Measurements from ENCODE around the gene BCAR3. TPM values are rescaled to one million over a fixed set of nuclear protein-coding genes. Genes with fewer than 3 reads are reported as not detected.

BCAR3 gene
- total RNA-seq, 1 donor from 2014 or later, result 0.61 TPM

- no peak overlapping the region for H3K27ac Mint-ChIP-seq
- peaks cover 8% of the 10 kb centered on the region for H3K4me1 Mint-ChIP-seq
- intact Hi-C loops (cut with micrococcal nuclease), result no loop called here
- no peak for DNase-seq
- no peak overlapping the region for H3K4me3 Mint-ChIP-seq
- H3K9me3 Mint-ChIP-seq, result no peaks in the 10 kb centered on the region
- peaks cover 32% of the 10 kb centered on the region for H3K27me3 Mint-ChIP-seq
- H3K36me3 Mint-ChIP-seq (ENCODE audit: low read depth), result no peaks in the 10 kb centered on the region
These were observed 128.7 kb downstream of the BCAR3 start for GRCh38 chr1:93552741-93553455.

DNA sequence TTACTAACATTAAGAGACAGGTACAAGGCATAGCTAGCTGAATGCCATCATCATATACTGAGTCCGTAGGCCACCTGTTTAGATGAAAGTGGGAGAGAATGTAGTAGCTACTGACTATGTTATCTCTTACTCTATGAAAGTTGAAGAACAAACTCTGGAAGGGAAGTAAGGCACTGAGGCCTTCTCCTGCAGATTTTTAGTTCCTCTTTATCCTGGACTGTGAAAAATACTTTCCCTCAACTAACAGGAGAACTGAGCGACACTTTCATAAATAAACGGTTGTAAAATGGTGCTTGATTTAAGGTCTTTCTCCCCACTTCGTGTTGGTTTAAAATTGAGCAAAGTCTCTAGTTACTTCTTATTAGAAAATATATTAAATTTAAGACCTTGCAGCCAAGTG, 131.8 kb downstream of the BCAR3 start:
- H3K9me3 Mint-ChIP-seq, result no peaks in the 10 kb centered on the region
- no peak overlapping the region for H3K4me3 Mint-ChIP-seq
- DNase-seq, result no peak
- intact Hi-C loops (cut with micrococcal nuclease), result no loop called here
- H3K36me3 Mint-ChIP-seq (ENCODE audit: low read depth), result no peaks in the 10 kb centered on the region
- no peak overlapping the region for H3K27ac Mint-ChIP-seq
- H3K27me3 Mint-ChIP-seq, result peaks cover 30% of the 10 kb centered on the region
- H3K4me1 Mint-ChIP-seq, result peaks cover 2% of the 10 kb centered on the region

DNA sequence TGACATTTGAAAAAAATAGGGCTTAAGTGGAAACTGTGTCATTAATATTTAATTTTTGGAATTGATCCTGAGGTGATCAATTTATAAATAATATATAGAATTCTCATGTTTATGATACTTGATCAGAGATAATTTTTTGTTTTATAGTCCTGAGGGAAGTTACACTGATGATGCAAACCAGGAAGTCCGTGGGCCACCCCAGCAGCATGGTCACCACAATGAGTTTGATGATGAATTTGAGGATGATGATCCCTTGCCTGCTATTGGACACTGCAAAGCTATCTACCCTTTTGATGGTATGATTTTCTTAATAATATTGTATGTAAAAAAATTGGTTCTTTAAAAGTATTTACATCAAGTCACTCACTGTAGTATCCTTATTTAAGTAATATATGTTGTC, 132.5 kb downstream of the BCAR3 start:
- Mint-ChIP-seq H3K9me3 (no peaks in the 10 kb centered on the region), H3K27ac (no peak overlapping the region), H3K4me3 (no peak overlapping the region), H3K4me1 (no peaks in the 10 kb centered on the region), H3K27me3 (peaks cover 28% of the 10 kb centered on the region), H3K36me3 (ENCODE audit: low read depth) (no peaks in the 10 kb centered on the region)
- no peak for DNase-seq
- intact Hi-C loops (cut with micrococcal nuclease), result no loop called here

DNA sequence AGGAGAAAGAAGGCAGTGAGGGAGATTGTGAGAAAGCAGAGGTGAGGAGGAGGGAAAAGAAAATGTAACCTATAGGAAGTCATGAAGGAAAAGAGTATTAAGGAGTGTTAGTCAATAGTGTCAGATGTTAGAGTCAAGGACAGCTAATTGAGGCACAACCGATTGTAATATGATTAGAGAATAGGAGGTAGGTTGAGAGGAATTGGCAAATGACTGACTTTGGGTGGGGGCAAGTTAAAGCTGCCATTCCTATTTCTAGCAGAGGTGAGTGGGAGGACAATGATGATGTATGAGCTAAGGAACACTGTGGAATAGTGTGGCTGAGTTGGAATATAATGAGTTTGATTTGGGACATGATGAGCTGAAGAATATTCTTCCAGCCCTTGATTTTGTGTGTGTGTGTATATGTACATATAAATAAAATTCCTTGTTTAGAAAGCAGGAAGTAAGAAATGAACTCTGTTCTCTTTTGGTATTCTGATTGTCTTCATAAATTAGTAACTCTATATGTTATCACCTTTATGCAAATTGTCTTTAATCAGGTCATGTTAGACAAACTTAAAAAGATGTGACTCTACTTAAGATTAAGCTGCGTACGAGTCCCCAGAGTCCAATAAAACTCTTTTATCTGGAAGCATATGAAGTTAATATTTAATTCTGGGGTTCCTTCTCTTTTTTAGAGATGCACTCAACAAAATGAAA, 135.3 kb downstream of the BCAR3 start:
- H3K36me3 Mint-ChIP-seq (ENCODE audit: low read depth), result no peaks in the 10 kb centered on the region
- H3K27ac Mint-ChIP-seq, result no peak overlapping the region
- no peaks in the 10 kb centered on the region for H3K9me3 Mint-ChIP-seq
- peaks cover 12% of the 10 kb centered on the region for H3K27me3 Mint-ChIP-seq
- no peak for DNase-seq
- no peak overlapping the region for H3K4me3 Mint-ChIP-seq
- intact Hi-C loops (cut with micrococcal nuclease), result no loop called here
- no peaks in the 10 kb centered on the region for H3K4me1 Mint-ChIP-seq

GRCh38 chr1:93542398-93542797, 139.2 kb downstream of the BCAR3 start:
- Mint-ChIP-seq H3K9me3 (no peaks in the 10 kb centered on the region), H3K36me3 (ENCODE audit: low read depth) (no peaks in the 10 kb centered on the region), H3K4me3 (no peak overlapping the region), H3K27me3 (peaks cover 15% of the 10 kb centered on the region), H3K27ac (no peak overlapping the region), H3K4me1 (no peaks in the 10 kb centered on the region)
- intact Hi-C loops (cut with micrococcal nuclease), result no loop called here
- DNase-seq, result no peak

GRCh38 chr1:93541045-93541444, 140.6 kb downstream of the BCAR3 start:
- Mint-ChIP-seq H3K36me3 (ENCODE audit: low read depth) (no peaks in the 10 kb centered on the region), H3K4me1 (no peaks in the 10 kb centered on the region), H3K27me3 (peaks cover 14% of the 10 kb centered on the region), H3K27ac (no peak overlapping the region), H3K9me3 (no peaks in the 10 kb centered on the region), H3K4me3 (no peak overlapping the region)
- DNase-seq, result no peak
- intact Hi-C loops (cut with micrococcal nuclease), result no loop called here

DNA sequence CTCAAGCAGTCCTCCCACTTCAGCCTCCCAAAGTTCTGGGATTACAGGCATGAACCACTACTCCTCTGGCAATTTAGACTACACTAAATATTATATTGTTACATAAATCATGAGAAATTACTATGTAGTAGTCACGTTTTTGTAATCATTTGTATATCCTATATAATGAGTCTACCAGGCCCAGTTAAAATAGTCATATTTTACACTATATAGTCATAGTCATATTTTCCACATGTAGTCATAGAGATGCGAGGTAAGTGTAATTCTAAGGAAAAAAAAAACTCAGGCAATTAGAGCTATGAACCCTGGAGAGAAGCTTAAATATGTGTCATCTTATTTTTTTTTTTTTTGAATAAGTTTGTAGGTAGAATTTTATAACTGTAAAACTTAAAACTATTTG, 143.7 kb downstream of the BCAR3 start:
- H3K36me3 Mint-ChIP-seq (ENCODE audit: low read depth), result no peaks in the 10 kb centered on the region
- no peaks in the 10 kb centered on the region for H3K4me1 Mint-ChIP-seq
- DNase-seq, result no peak
- H3K27me3 Mint-ChIP-seq, result peaks cover 17% of the 10 kb centered on the region
- H3K9me3 Mint-ChIP-seq, result no peaks in the 10 kb centered on the region
- H3K4me3 Mint-ChIP-seq, result no peak overlapping the region
- H3K27ac Mint-ChIP-seq, result no peak overlapping the region
- intact Hi-C loops (cut with micrococcal nuclease), result no loop called here

DNA sequence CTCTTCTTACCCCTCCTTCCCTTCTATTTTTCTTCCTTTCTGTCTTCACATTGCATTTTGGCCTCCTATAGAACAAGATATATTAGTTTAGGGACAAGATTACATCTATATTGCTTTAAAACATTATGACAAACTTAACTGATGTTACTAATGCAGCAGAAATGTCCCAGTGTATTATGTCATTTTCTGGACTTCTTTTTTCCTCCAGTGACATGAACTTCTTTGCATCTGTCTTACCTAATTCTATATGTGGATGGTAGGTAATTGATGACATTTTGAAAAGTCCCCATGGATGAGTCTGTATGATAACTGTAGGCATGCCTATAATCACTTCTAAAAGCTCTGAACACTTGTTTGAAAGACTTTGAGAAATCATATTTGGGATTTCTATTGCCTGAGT, 144.2 kb downstream of the BCAR3 start:
- intact Hi-C loops (cut with micrococcal nuclease), result no loop called here
- no peak overlapping the region for H3K27ac Mint-ChIP-seq
- H3K4me3 Mint-ChIP-seq, result no peak overlapping the region
- no peaks in the 10 kb centered on the region for H3K9me3 Mint-ChIP-seq
- no peaks in the 10 kb centered on the region for H3K36me3 Mint-ChIP-seq (ENCODE audit: low read depth)
- no peak for DNase-seq
- no peaks in the 10 kb centered on the region for H3K4me1 Mint-ChIP-seq
- peaks cover 17% of the 10 kb centered on the region for H3K27me3 Mint-ChIP-seq

DNA sequence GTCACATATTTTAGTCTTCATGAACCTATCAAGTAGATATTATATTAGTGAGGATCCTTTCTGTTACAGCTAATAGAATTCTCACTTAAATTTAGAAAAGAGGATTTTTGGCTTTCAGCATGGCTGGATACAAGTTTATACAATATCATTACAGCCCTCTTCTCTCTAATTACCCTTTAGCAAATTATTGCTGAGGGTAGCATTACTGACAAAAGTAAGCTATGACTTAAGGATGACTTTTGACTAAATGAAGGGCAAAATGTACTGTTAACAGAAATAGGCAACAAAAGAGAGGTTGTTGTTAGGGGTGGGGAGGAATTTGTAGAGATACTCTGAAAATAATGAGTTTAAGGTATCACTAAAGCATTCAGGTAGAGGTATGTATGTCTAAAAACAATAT, 148.0 kb downstream of the BCAR3 start:
- H3K36me3 Mint-ChIP-seq (ENCODE audit: low read depth), result no peaks in the 10 kb centered on the region
- intact Hi-C loops (cut with micrococcal nuclease), result no loop called here
- no peak for DNase-seq
- no peak overlapping the region for H3K27ac Mint-ChIP-seq
- no peaks in the 10 kb centered on the region for H3K4me1 Mint-ChIP-seq
- H3K27me3 Mint-ChIP-seq, result peaks cover 12% of the 10 kb centered on the region
- no peak overlapping the region for H3K4me3 Mint-ChIP-seq
- H3K9me3 Mint-ChIP-seq, result no peaks in the 10 kb centered on the region

DNA sequence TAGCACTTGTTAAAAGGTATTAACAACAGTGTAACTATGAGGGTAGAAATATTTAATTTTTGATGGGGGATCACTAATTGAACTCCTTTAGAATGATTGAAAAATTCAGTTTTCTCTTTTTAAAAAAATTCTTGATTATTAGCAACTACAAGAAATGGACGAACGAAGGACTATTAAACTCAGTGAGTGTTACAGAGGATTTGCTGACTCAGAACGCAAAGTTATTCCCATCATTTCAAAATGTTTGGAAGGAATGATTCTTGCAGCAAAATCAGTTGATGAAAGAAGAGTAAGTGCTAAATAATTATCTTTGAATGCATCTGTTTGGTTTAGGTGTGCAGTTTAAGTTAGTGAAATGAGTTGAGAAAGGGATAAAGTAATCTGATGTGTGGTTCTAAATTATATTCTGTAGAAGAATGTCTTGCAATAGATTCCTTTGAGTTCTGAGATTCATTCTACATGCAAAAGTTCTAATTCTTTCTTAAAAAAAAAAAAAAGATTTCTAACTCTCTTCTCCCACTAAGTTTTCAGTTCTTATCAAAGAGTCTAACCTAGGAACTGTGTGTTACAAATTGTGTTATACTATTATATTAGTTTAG, 148.8 kb downstream of the BCAR3 start:
- no peak overlapping the region for H3K4me3 Mint-ChIP-seq
- H3K4me1 Mint-ChIP-seq, result no peaks in the 10 kb centered on the region
- intact Hi-C loops (cut with micrococcal nuclease), result no loop called here
- H3K27me3 Mint-ChIP-seq, result peaks cover 14% of the 10 kb centered on the region
- DNase-seq, result no peak
- H3K9me3 Mint-ChIP-seq, result no peaks in the 10 kb centered on the region
- H3K27ac Mint-ChIP-seq, result no peak overlapping the region
- H3K36me3 Mint-ChIP-seq (ENCODE audit: low read depth), result no peaks in the 10 kb centered on the region

GRCh38 chr1:93531193-93531592, 150.4 kb downstream of the BCAR3 start:
- no peak overlapping the region for H3K4me3 Mint-ChIP-seq

DNA sequence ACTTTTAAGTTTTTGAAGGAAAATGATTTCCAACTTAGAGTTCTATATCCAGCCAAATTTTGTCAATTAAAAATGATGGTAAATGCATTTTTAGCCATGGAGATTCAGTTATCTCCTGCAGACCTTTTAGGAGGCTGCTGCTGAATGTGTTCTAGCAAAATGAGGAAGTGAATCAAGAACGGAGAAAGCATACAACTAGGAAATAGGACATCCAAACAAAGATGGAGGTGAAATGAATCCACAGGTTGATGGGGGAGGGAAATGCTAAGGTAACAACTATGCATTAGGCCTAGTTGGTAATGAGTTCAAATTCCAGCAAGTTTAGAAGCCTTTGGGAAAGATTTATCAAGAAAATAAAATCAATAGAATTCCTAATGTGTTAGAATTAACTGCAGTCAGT, 153.2 kb downstream of the BCAR3 start:
- Mint-ChIP-seq H3K27ac (no peak overlapping the region), H3K27me3 (peaks cover 11% of the 10 kb centered on the region), H3K36me3 (ENCODE audit: low read depth) (no peaks in the 10 kb centered on the region), H3K9me3 (no peaks in the 10 kb centered on the region), H3K4me3 (no peak overlapping the region), H3K4me1 (no peaks in the 10 kb centered on the region)
- intact Hi-C loops (cut with micrococcal nuclease), result no loop called here
- DNase-seq, result no peak

More at GRCh38 chr1:93531193-93531592, 150.4 kb downstream of the BCAR3 start:
- H3K27ac Mint-ChIP-seq, result no peak overlapping the region
- H3K36me3 Mint-ChIP-seq (ENCODE audit: low read depth), result no peaks in the 10 kb centered on the region
- intact Hi-C loops (cut with micrococcal nuclease), result no loop called here
- no peaks in the 10 kb centered on the region for H3K4me1 Mint-ChIP-seq
- H3K27me3 Mint-ChIP-seq, result peaks cover 15% of the 10 kb centered on the region
- no peaks in the 10 kb centered on the region for H3K9me3 Mint-ChIP-seq
- DNase-seq, result no peak

GRCh38 chr1:93526431-93526830, 155.2 kb downstream of the BCAR3 start:
- peaks cover 14% of the 10 kb centered on the region for H3K27me3 Mint-ChIP-seq
- no peaks in the 10 kb centered on the region for H3K9me3 Mint-ChIP-seq
- H3K27ac Mint-ChIP-seq, result no peak overlapping the region
- intact Hi-C loops (cut with micrococcal nuclease), result no loop called here
- no peaks in the 10 kb centered on the region for H3K4me1 Mint-ChIP-seq
- H3K36me3 Mint-ChIP-seq (ENCODE audit: low read depth), result no peaks in the 10 kb centered on the region
- no peak for DNase-seq
- H3K4me3 Mint-ChIP-seq, result no peak overlapping the region

DNA sequence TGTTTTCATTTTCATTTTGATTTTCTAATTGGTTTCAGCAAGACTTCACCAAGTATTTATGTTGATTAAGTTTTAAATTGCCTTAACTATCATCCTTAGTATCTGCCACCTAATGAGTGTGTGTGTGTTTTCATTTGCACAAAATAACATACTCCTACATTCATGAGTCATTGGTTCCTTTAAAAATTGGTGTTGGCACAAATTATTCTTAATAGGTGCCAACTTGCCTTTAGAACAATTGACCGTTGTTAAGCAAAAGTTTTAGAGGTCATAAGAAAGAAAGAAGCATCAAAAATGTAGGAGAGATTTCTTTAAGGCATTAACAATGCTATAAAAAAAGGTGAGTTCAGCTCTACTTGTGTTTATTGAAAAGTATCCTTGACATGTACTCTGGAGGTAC, 156.2 kb downstream of the BCAR3 start:
- Mint-ChIP-seq H3K4me1 (no peaks in the 10 kb centered on the region), H3K27ac (no peak overlapping the region), H3K4me3 (no peak overlapping the region), H3K27me3 (peaks cover 15% of the 10 kb centered on the region), H3K36me3 (ENCODE audit: low read depth) (no peaks in the 10 kb centered on the region), H3K9me3 (no peaks in the 10 kb centered on the region)
- no peak for DNase-seq
- intact Hi-C loops (cut with micrococcal nuclease), result no loop called here
